ENCODE data around the gene GLCE.

DNA sequence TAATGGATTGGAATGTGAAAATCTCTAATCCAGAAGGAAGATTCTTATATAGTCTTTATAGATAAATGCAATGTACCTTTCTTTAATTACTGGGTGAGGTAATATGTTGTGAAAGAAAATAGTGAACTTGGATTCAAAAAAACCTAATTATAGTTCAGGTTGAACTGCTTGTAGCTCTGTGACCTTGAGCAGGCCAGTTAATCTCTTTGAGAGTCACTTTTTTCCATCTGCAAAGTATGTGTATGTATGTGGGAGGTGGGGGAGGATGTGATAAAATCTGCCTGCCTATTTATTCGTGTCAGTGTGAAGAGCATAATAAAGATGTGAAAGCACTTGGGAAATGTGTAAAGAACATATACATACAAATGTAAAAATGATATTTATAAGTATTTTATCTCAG is 34.4 kb downstream of the GLCE start:
- TF ChIP-seq, protein P1, sequence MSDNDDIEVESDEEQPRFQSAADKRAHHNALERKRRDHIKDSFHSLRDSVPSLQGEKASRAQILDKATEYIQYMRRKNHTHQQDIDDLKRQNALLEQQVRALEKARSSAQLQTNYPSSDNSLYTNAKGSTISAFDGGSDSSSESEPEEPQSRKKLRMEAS (IDR thresholded peaks at IDR 0.05), result no peak
- no peak for TF ChIP-seq EP300 (IDR thresholded peaks at IDR 0.05; ENCODE audit: borderline replicate concordance)
- TF ChIP-seq, protein P2, sequence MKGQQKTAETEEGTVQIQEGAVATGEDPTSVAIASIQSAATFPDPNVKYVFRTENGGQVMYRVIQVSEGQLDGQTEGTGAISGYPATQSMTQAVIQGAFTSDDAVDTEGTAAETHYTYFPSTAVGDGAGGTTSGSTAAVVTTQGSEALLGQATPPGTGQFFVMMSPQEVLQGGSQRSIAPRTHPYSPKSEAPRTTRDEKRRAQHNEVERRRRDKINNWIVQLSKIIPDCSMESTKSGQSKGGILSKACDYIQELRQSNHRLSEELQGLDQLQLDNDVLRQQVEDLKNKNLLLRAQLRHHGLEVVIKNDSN (IDR thresholded peaks at IDR 0.05), result no peak
- TF ChIP-seq, protein P3, sequence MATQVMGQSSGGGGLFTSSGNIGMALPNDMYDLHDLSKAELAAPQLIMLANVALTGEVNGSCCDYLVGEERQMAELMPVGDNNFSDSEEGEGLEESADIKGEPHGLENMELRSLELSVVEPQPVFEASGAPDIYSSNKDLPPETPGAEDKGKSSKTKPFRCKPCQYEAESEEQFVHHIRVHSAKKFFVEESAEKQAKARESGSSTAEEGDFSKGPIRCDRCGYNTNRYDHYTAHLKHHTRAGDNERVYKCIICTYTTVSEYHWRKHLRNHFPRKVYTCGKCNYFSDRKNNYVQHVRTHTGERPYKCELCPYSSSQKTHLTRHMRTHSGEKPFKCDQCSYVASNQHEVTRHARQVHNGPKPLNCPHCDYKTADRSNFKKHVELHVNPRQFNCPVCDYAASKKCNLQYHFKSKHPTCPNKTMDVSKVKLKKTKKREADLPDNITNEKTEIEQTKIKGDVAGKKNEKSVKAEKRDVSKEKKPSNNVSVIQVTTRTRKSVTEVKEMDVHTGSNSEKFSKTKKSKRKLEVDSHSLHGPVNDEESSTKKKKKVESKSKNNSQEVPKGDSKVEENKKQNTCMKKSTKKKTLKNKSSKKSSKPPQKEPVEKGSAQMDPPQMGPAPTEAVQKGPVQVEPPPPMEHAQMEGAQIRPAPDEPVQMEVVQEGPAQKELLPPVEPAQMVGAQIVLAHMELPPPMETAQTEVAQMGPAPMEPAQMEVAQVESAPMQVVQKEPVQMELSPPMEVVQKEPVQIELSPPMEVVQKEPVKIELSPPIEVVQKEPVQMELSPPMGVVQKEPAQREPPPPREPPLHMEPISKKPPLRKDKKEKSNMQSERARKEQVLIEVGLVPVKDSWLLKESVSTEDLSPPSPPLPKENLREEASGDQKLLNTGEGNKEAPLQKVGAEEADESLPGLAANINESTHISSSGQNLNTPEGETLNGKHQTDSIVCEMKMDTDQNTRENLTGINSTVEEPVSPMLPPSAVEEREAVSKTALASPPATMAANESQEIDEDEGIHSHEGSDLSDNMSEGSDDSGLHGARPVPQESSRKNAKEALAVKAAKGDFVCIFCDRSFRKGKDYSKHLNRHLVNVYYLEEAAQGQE (IDR thresholded peaks at IDR 0.05; ENCODE audit: low read depth), result no peak
- no peak for TF ChIP-seq TAF1 (IDR thresholded peaks at IDR 0.05; ENCODE audit: low read depth)
- TF ChIP-seq TEAD4 (IDR thresholded peaks at IDR 0.05), result no peak
- no peak for TF ChIP-seq TCF12 (IDR thresholded peaks at IDR 0.05; ENCODE audit: low read depth)
- TF ChIP-seq CEBPB (IDR thresholded peaks at IDR 0.05), result no peak
